ENCODE results near the gene GBA2.

Gene GBA2

DNA sequence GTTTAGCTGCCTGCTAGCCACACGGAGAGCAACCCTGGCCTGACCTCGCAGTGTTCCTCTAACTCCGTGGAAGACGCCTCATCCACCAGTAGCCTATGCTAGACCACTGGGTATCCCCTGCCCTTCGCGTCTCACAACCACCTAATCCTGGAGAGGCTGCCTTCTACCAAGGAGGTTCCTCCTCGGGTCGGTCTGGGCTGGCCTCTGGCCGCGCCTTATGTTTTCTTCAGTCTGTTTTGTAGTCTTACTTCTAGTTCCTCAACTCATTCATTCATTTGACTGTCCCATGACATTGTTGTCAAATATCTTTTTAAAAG, 57.7 kb downstream of the GBA2 start:
- H3K27ac ChIP-seq = peak overlapping the region; percentile 19
- H3K9me3 ChIP-seq = no peaks in the 10 kb centered on the region
- peaks cover 14% of the 10 kb centered on the region for H3K36me3 ChIP-seq
- peaks cover 10 to 16% of the 10 kb centered on the region in 2 experiments for H3K4me1 ChIP-seq (ENCODE audit: control insufficient read depth in 1 of 2, insufficient read depth in 1 of 2, low read depth in 1 of 2, low read length in 1 of 2)
- TF ChIP-seq, protein P1, sequence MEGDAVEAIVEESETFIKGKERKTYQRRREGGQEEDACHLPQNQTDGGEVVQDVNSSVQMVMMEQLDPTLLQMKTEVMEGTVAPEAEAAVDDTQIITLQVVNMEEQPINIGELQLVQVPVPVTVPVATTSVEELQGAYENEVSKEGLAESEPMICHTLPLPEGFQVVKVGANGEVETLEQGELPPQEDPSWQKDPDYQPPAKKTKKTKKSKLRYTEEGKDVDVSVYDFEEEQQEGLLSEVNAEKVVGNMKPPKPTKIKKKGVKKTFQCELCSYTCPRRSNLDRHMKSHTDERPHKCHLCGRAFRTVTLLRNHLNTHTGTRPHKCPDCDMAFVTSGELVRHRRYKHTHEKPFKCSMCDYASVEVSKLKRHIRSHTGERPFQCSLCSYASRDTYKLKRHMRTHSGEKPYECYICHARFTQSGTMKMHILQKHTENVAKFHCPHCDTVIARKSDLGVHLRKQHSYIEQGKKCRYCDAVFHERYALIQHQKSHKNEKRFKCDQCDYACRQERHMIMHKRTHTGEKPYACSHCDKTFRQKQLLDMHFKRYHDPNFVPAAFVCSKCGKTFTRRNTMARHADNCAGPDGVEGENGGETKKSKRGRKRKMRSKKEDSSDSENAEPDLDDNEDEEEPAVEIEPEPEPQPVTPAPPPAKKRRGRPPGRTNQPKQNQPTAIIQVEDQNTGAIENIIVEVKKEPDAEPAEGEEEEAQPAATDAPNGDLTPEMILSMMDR (IDR thresholded peaks at IDR 0.05) = no peak
- peak overlapping the region; percentile 67 to 92 for H3K4me3 ChIP-seq (ENCODE audit: low read depth in 1 of 2, low read length in 1 of 2)
- peaks cover 27% of the 10 kb centered on the region for H3K27me3 ChIP-seq

DNA sequence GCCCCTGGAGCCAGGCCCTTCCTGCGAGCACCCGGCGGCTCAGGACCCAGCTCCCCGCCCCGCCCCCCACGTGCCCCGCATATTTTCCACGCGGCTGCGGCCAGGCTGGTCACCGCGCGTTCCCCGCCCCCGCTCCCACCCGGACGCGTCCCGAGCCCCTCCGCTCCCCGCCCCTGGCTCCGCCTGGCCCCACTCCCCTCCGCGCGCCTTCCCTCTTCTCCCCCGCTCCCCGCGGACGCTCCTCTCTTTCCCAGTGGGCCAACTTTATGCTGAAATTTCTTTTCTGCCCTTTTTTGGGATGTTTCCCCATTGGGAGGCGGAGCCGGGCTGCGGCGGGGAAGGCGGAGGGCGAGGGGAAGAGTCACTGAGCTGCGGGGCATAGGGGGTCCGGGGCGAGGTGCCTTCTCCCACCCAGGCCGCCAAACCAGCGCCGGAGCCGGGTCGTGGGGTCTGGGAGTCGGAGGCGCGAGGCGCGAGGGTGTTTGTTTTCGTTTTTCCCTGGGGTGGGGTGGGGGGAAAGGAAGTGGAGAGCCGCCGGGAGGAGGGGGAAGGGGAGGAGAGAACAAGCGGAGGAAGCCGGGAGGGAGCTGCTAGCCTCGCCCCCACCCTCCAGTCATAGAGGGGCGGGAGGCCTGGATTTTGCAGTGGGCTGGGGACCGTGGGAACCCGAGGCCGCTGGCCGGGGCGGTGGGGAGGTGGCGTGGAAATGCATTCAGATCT, 58.3 kb downstream of the GBA2 start:
- Histone ChIP-seq H3K9me3 (no peaks in the 10 kb centered on the region), H3K4me3 (ENCODE audit: low read depth in 1 of 2, low read length in 1 of 2) (peak overlapping the region; percentile 67 to 92), H3K27me3 (peaks cover 27% of the 10 kb centered on the region), H3K4me1 (ENCODE audit: control insufficient read depth in 1 of 2, insufficient read depth in 1 of 2, low read depth in 1 of 2, low read length in 1 of 2) (peaks cover 10 to 16% of the 10 kb centered on the region in 2 experiments), H3K36me3 (peaks cover 8% of the 10 kb centered on the region), H3K27ac (peak overlapping the region; percentile 51)
- TF ChIP-seq, protein P1 (IDR thresholded peaks at IDR 0.05) = no peak

DNA sequence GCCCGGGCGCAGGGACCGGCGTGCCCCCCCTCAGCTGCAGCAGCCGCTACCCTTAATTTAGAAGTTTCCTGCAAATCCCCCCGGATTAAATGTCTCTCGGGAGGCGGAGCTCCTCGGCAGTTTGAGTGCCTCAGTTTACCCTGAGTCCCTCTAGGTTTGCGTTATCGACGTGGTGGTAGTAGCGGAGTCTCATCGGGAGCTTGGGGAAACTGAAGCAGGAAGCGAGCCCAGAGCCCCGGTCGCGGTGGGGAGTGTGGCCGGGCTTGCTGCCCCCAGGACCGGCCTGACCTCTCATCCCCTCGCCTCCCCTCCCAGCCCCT, 58.8 kb downstream of the GBA2 start:
- Histone ChIP-seq H3K36me3 (peaks cover 4% of the 10 kb centered on the region), H3K4me3 (ENCODE audit: low read depth in 1 of 2, low read length in 1 of 2) (peak overlapping the region; percentile 67 to 92), H3K27ac (peak overlapping the region; percentile 51), H3K9me3 (no peaks in the 10 kb centered on the region), H3K27me3 (peaks cover 27% of the 10 kb centered on the region), H3K4me1 (ENCODE audit: control insufficient read depth in 1 of 2, insufficient read depth in 1 of 2, low read depth in 1 of 2, low read length in 1 of 2) (peaks cover 10 to 16% of the 10 kb centered on the region in 2 experiments)
- TF ChIP-seq, protein P1 (IDR thresholded peaks at IDR 0.05) = no peak

DNA sequence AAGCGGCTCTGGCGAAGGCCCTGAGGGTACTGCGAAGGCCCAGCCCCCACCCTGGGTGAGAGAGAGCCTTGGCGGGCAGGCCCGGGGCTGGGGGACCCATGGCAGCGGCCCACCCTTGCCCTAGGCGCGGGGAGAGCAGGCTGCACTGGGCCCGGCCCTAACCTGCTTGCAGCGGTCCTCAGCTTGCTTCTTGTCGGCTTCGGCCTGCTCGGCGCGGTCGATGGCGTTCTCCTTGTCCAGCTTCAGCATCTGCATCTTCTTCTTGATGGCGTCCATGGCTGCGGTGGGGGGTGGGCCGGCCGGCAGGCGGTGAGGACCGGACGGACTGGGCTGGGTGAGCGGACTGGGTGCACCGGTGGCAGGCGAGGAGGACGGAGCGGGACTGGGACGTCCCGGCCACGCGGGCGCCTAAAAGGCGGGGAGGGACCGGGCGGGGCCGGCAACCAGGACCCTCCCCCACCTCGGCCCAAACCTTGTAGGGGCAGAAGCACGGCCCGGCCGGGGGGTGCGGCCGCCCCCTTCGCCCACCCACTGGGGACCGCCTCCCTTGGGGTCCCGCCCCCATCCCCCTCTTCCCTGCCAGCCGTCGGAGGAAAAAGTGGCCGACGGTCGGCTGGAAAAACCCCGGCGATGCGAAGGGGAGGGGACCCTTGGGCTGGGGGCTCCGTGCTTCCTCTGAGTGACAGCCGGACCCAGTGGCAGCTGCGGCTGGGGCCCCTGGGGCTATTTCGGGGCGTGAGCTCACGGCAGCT, 59.3 kb downstream of the GBA2 start, which contains the start of gene TPM2:
Gene TPM2, minus strand, starts transcription at position 384 of the 752 bp plus-strand sequence. Its CDS starts 108 bp downstream, at position 276.
- peak within 1 kb of the TSS; percentile 67 to 92 for H3K4me3 ChIP-seq (ENCODE audit: low read depth in 1 of 2, low read length in 1 of 2)
- TF ChIP-seq, protein P1 (IDR thresholded peaks at IDR 0.05) = no peak
- H3K4me1 ChIP-seq (ENCODE audit: control insufficient read depth in 1 of 2, insufficient read depth in 1 of 2, low read depth in 1 of 2, low read length in 1 of 2) = peaks cover 10 to 16% of the 10 kb centered on the region in 2 experiments
- no peaks in the 10 kb centered on the region for H3K36me3 ChIP-seq
- peak within 1 kb of the TSS; percentile 51 for H3K27ac ChIP-seq
- peaks cover 27% of the 10 kb centered on the region for H3K27me3 ChIP-seq
- H3K9me3 ChIP-seq = no peaks in the 10 kb centered on the region

DNA sequence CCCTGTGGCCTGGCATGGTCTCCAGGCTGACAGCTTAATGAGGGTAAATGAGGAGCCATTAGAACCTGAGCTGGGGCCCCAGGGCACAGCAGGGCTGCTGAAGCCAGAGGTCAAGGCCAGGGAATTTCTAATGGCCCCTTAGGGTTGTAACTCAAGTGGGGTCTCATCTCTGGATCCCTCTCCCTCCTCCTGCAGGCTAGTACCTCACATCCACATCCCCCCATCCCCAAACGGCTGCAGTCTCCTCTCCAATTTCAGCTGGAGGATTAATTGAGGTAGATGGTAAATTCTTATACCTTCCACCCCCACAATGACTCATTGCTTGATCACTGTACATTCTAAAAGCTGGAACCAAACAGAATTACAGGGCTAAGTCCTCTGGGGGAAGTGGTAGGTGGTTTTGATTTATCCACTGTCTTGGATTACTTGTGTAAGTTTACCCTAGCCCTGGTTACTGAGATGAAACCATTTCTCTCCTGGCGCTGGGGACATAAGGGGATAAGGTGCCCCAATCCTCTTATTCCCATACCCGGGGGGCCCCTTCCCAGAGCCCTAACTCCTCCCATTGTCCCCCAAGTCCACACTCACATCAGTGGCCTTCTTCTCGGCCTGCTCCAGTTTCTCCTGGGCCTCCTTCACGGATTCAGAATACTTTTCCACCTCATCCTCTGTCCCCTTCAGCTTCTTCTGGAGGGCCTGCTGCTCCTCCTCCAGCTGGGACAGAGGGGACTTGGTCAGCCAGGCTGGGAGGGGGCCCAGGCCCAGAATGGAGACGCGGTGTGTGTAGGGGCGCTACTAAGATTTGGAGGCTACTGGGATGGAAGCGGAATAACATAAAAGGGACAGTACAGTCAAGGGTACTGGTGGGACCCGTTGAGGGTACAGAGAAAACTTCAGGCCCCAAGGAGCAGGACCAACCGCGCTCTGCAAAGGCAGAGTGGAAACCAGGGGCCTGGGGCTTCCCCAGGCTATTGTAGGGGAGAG, 60.2 kb downstream of the GBA2 start:
- TF ChIP-seq, protein P1 (IDR thresholded peaks at IDR 0.05) = no peak
- peaks cover 10 to 16% of the 10 kb centered on the region in 2 experiments for H3K4me1 ChIP-seq (ENCODE audit: control insufficient read depth in 1 of 2, insufficient read depth in 1 of 2, low read depth in 1 of 2, low read length in 1 of 2)
- no peaks in the 10 kb centered on the region for H3K36me3 ChIP-seq
- H3K27ac ChIP-seq = no peak overlapping the region
- H3K9me3 ChIP-seq = no peaks in the 10 kb centered on the region
- no peak overlapping the region for H3K4me3 ChIP-seq (ENCODE audit: low read depth in 1 of 2, low read length in 1 of 2)
- H3K27me3 ChIP-seq = peaks cover 27% of the 10 kb centered on the region
